HG02938 (cell line): ENCODE results near the gene ECSCR.
"Not testable (repeated sequence)": the region's sequence is repeated elsewhere in the genome, so short reads cannot be mapped to it uniquely, and the experiment has no call there.

Experiments
- ATAC-seq: cut with Tn5 transposase; IDR thresholded peaks from one replicate; pipeline ENCODE4 v1.9.1; 2021; ENCODE audit warnings: mild to moderate bottlenecking, moderate library complexity; ENCODE audit not compliant: unreplicated experiment

The ECSCR gene

DNA sequence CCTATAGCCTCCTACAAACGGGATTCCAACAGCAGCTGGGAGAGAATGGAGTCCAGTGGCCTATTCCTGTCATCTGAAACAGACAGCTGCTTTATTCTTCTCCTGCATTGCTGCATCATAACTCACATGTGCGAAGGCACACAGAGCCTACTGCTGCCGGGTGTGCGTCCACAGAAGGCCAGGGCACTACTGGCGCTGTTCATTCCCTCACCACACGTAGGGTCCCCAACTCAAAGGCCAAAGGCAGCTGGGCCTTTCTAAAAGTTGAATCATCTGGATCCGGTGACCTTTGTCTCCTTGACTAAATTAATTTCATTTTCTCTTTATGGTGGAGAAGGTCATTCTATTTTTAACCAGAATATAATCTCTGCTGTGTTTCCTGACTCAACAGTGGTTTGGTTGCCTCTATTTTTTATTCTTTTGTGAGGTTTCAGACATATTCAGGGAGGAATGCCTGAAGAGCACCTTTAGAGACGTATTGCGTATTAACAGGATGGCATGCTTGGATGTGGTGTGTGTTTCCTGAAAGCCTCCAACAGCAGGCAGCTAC is 47.9 kb downstream of the ECSCR start:
- ATAC-seq: no peak

GRCh38 chr5:139413963-139414362 is 48.6 kb downstream of the ECSCR start:
- no peak for ATAC-seq

GRCh38 chr5:139413153-139413552 is 49.4 kb downstream of the ECSCR start:
- no peak for ATAC-seq

DNA sequence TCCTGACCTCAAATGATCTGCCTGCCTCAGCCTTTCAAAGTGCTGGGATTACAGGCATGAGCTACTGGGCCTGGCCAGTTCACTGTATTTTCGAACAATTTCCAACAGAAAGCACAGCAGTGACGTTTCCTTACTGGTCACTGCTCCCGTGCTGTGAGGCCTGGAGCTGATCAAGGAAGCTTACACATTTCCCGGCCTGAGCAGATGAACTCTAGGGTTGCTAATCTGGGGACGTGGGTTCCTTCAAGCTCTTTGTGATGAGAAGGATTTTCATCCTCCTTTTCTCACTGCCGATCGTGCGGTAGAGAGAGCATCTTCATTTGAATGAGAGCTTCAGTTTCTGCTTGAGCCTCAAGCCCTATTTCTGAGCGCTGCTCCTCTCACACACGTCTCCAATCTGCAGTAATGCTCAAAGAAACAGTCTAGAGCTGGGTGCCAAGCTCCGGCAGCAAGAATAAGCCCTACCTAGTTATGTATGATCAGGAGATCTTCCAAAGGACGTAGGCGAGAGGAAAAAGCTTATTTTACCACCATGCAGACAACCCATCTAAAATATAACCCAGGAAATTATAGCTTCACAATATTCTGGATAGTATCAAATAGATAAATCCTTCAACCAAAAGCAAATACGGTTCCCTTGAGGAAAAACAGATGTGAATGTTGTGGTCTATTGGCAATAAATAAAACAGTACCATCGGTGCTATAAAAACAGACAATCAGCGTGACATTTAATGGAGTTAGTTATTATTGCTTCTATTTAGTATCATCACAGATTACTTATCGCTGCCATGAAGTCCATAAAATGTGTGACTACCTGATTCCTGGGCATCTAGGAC is 51.3 kb downstream of the ECSCR start:
- ATAC-seq: no peak

GRCh38 chr5:139410121-139410992 is 52.2 kb downstream of the ECSCR start:
- no peak for ATAC-seq

- ATAC-seq: not testable (repeated sequence)
These were observed 53.4 kb downstream of the ECSCR start for GRCh38 chr5:139409116-139409515.

DNA sequence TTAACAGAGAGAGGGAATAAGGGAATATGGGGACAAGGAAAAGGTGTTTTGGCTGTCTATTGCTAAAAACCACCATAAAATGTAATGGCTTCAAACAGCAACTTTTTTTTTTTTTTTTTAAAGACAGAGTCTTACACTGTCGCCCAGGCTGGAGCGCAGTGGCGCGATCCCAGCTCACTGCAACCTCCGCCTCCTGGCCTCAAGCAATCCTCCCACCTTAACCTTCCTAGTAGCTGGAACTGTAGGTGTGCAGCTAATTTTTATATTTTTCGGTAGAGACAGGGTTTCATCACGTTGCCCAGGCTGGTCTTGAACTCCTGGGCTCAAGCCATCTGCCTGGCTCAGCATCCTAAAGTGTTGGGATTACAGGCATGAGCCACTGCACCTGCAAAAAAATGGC is 54.4 kb downstream of the ECSCR start:
- no peak for ATAC-seq

- no peak for ATAC-seq
These were observed 55.0 kb downstream of the ECSCR start for GRCh38 chr5:139407517-139407916.

DNA sequence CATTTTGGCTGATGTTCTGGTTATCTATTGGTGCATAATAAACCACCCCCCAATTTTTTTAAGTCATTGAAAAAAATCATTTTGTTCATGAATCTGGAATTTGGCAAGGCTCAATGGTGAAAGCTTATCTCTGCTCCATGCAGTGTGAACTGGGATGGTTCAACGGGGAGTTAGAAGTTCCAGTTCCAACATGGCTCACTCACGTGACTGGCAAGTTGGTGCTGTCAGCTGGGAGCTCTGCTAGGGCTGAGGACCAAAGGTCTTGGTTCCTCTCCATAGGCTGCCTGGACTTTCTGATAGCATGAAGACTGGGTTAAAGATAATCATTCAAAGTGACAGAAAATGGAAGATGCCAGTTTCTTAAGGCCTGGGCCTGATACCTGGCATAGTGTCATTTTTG is 55.6 kb downstream of the ECSCR start:
- ATAC-seq: no peak

DNA sequence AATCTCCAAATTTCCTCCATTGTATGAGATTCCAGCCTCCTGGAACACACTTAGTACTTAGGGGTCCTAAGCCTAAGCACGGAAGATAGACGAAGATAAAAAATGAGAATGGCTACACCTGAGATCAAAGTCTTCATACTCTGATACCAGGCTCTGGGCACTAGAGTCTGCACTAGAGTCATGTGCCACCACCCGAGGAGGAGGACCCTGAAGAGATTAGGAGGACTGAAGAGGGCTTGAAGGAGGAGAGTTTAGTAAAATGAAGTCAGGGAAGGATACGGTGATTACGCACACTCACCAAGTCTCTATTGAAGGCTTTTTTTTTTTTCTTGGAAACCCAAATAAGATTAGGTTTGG is 58.1 kb downstream of the ECSCR start:
- no peak for ATAC-seq

GRCh38 chr5:139403787-139404483 is 58.6 kb downstream of the ECSCR start, which contains the start of gene SPATA24:
SPATA24 (minus strand) TSS chr5:139404089; CDS start chr5:139404060, 29 bp downstream.
- ATAC-seq: peak; percentile 78

- ATAC-seq: peak; percentile 0
These were observed 59.1 kb downstream of the ECSCR start for GRCh38 chr5:139403418-139403786.

DNA sequence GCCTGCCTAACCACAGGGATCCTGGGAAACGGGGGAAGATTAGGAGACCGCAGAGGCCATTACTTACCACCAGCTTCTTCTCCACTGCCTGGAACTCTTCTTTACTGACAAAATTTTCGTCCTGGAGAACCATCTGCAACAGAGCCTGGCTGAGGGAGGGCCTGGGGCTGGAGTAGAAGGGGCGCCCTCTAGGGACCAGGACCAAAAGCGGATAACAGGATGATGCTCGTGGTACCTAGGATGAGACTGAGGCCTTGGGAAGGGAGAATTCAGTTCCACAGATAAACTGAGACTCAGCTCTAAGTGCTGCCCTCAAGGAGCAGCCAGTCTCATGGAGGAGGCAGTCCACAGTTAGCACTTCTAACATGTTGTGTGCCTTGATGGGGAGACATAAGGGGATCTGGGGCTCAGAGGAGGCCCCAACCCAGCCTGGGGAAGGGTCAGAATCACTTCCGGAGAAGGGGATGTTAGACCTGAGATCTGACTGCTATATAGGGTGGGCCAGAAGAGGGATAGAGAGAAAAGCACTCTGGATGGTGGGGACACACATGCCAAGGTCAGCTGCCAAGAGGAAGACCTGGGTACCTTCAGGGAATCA is 59.9 kb downstream of the ECSCR start:
- ATAC-seq: no peak

DNA sequence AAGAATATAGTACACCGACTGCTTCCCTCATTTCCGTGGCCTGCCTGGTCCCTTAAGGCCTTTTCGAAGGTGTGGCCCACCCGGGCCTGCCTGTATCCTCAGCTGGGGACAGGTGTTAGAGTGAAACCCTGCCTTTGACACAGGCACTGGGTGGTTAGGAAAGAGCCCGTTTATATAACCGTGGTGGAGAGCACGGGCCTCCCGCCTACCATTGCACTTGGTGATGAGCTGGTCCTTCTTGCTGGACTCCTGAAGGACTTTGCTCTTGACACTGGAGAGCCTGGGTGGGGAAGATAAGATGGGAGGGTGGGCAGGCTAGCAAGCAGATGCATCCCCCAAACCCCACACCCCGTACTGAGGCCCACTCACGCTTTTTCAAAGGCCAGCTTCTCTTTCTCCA is 61.0 kb downstream of the ECSCR start:
- ATAC-seq: no peak

GRCh38 chr5:139399501-139400121 is 62.9 kb downstream of the ECSCR start:
- no peak for ATAC-seq
